Glutamatergic neuron (in vitro differentiated cells): ENCODE results near the gene SMIM22. TPM values are rescaled to one million over a fixed set of nuclear protein-coding genes. Genes with fewer than 3 reads are reported as not detected.

Experiments used
- DNase-seq: peaks from one replicate; pipeline ENCODE4 v3.0.0; 2022
- H3K27ac Mint-ChIP-seq: one replicate; pipeline ENCODE4 v1.8.0; 2020; ENCODE audit warnings: mild to moderate bottlenecking, mixed read lengths, inconsistent platforms; ENCODE audit not compliant: unreplicated experiment
- H3K27me3 Mint-ChIP-seq: one replicate; pipeline ENCODE4 v1.8.0; 2020; ENCODE audit warnings: mild to moderate bottlenecking, moderate library complexity, mixed read lengths, inconsistent platforms; ENCODE audit not compliant: unreplicated experiment
- H3K36me3 Mint-ChIP-seq: one replicate; pipeline ENCODE4 v1.8.0; 2020; ENCODE audit warnings: mild to moderate bottlenecking, mixed read lengths, inconsistent platforms; ENCODE audit not compliant: unreplicated experiment
- H3K4me1 Mint-ChIP-seq: one replicate; pipeline ENCODE4 v1.8.0; 2020; ENCODE audit warnings: mild to moderate bottlenecking, low read depth, mixed read lengths, inconsistent platforms; ENCODE audit not compliant: unreplicated experiment
- H3K4me3 Mint-ChIP-seq: one replicate; pipeline ENCODE4 v1.8.0; 2020; ENCODE audit warnings: mild to moderate bottlenecking, mixed read lengths, inconsistent platforms; ENCODE audit not compliant: unreplicated experiment
- H3K9me3 Mint-ChIP-seq: one replicate; pipeline ENCODE4 v1.8.0; 2020; ENCODE audit warnings: mild to moderate bottlenecking, moderate library complexity, mixed read lengths, inconsistent platforms; ENCODE audit not compliant: unreplicated experiment
- CTCF ChIP-seq: fragments of 200-600 bp; sonication (generic); IDR thresholded peaks from one replicate; pipeline ENCODE4 v1.5.0; 2021; ENCODE audit not compliant: partially characterized antibody, unreplicated experiment
- long read RNA-seq: library from polyadenylated mRNA; unstranded; transcript quantifications from one replicate; pipeline ENCODE4 v2.0.0, GENCODE V29; 2020; ENCODE audit not compliant: unreplicated experiment
- total RNA-seq: library from RNA; stranded (reverse); fragmentation: NEBNext Ultra II Directional; extraction: Animal tissue kit (Norgen Biotek cat#: 25700); gene quantifications from one replicate; pipeline ENCODE4 v1.2.1, GENCODE V29; 2021; ENCODE audit not compliant: unreplicated experiment

The SMIM22 gene
- not detected for total RNA-seq
- long read RNA-seq: 0 reads

- Mint-ChIP-seq H3K27ac (no peak within 1 kb of the TSS), H3K4me3 (no peak within 1 kb of the TSS), H3K4me1 (peaks cover 6% of the 10 kb centered on the region), H3K9me3 (peaks cover 2% of the 10 kb centered on the region), H3K27me3 (no peaks in the 10 kb centered on the region), H3K36me3 (no peaks in the 10 kb centered on the region)
- no peak for TF ChIP-seq CTCF
- no peak for DNase-seq
Observed at GRCh38 chr16:4795181-4795827, at the start of gene SMIM22. SMIM22 (plus strand) TSS chr16:4795369; CDS start chr16:4795735, 366 bp downstream.

- DNase-seq: peak; percentile 33
- Mint-ChIP-seq H3K27me3 (peaks cover 2% of the 10 kb centered on the region), H3K27ac (peak overlapping the region; percentile 66), H3K9me3 (peaks cover 4% of the 10 kb centered on the region), H3K4me1 (peaks cover 22% of the 10 kb centered on the region), H3K36me3 (no peaks in the 10 kb centered on the region), H3K4me3 (peak overlapping the region; percentile 8)
- no peak for TF ChIP-seq CTCF
Observed at GRCh38 chr16:4746215-4746614, 49.0 kb upstream of the SMIM22 start.

GRCh38 chr16:4746991-4747574, 48.1 kb upstream of the SMIM22 start:
- Mint-ChIP-seq H3K27ac (no peak overlapping the region), H3K4me3 (no peak overlapping the region), H3K36me3 (no peaks in the 10 kb centered on the region), H3K27me3 (peaks cover 2% of the 10 kb centered on the region), H3K4me1 (peaks cover 22% of the 10 kb centered on the region), H3K9me3 (peaks cover 4% of the 10 kb centered on the region)
- no peak for TF ChIP-seq CTCF
- no peak for DNase-seq

- H3K4me1 Mint-ChIP-seq: peaks cover 22% of the 10 kb centered on the region
- H3K27ac Mint-ChIP-seq: no peak overlapping the region
- H3K4me3 Mint-ChIP-seq: peak overlapping the region; percentile 23
- no peak for TF ChIP-seq CTCF
- no peak for DNase-seq
- H3K36me3 Mint-ChIP-seq: no peaks in the 10 kb centered on the region
- H3K9me3 Mint-ChIP-seq: peaks cover 4% of the 10 kb centered on the region
- H3K27me3 Mint-ChIP-seq: peaks cover 2% of the 10 kb centered on the region
Observed at GRCh38 chr16:4747906-4748681, 47.1 kb upstream of the SMIM22 start.
